ENCODE data around the gene CD4.

GRCh38 chr12:6860116-6860515 lies 70.8 kb downstream of the CD4 start:
- no peak for TF ChIP-seq EP300 (IDR thresholded peaks at IDR 0.05)
- no peak for TF ChIP-seq CTCF (IDR thresholded peaks at IDR 0.05)
